ENCODE results near the gene PCSK2.

PCSK2 gene

GRCh38 chr20:17273717-17274116 lies 46.9 kb downstream of the PCSK2 start:
- DNase-seq = no peak

GRCh38 chr20:17276101-17276500 lies 49.3 kb downstream of the PCSK2 start:
- DNase-seq = no peak

- no peak for DNase-seq
These were observed 54.6 kb downstream of the PCSK2 start for GRCh38 chr20:17281478-17281877.

- DNase-seq = no peak
These were observed 55.7 kb downstream of the PCSK2 start for GRCh38 chr20:17282501-17282900.

DNA sequence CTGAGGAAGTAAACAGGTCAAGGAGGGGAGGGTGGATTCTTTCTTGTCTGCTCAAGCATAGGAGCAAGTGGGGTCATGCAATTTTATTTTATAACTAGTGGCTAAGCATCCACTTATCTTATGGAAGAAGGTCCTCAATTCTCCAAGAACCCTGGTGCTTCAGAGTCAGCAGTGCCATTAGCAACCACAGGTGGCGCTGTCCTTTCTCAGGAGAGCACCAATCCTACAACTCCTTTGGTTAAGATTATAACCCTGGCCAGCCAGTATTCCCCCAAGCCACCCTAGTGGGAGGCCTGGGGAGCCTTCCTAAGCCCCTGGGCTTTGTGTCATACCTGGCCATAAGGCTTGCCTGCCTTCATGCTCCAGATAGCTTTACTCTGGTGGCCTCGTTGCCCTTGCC lies 60.7 kb downstream of the PCSK2 start:
- DNase-seq = no peak

DNA sequence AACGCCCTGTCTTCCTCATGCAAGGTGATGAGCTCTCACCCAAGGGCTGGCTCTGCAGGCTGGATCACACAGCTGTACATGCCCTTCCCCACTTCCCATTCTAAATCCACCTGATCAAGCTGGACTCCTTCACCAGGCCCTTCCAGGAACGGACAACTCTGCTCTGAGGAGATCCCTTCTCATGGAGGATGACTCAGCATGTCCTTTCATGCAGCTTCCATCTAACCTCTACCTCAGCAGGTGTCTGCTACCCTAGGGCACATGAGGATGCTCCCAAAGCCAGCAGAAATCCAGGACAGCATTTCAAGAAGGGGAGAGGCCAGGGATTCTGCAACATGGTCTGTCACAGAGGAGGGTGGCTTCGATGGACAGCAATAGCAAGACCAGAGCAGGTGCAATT lies 61.2 kb downstream of the PCSK2 start:
- DNase-seq = no peak

DNA sequence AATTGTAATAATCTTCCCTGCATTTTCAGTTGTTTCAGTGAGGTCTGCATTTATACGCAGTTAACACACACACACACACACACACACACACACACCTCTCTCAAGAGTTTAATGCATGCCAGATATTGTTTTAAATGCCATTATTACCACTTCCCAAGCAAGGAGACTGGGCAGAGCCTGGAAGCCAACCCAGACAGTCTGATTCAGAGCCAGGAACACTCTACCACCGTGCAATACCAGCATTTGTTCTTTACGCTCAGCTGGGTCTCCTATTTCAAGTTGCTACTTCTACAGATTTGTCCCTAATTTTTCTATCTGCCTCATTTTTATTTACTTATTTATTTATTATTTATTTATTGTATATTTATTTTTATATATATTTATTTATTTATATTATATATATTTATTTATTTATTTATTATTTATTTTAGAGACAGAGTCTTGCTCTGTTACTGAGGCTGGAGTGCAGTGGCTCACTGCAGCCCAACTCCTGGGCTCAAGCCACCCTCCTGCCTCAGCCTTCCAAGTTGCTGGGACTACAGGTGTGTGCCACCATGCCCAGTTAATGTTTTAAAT lies 68.4 kb downstream of the PCSK2 start:
- no peak for DNase-seq

DNA sequence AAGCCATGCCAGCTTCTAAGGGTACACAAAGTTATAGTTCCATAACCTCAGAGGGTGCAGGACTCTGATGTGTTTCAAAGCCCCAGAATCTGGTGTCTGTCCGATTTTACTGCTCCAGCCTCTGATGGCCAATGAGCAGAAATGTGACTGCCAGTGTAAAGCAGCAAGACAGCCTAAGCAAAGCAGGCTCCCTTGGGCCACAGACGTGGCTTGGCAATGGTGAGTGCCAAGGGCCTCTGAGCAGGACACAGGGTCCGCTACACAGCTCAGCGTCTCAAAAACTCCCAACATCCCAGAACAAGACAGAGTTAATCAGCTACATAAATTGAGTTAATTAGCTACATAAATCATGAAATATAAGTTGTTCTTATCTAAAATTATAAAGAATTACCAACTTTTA lies 69.2 kb downstream of the PCSK2 start:
- DNase-seq = no peak

DNA sequence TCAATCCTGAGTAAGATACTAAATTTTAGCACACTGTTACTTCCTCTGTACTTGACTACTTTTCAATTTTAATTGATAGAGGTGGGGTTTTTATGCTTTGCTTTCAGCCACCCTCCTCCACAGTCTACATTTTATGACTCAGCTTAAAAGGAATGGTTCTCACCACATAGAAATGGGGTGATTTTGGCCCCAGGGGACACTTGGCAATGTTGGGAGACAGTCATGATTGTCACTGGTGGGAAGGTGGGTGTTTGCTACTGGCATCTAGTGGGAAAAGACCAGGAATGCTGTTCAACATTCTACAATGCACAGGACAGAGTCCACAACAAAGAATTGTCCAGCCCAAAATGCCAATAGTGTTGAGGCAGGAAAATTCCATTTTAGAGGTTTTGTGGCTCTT lies 71.3 kb downstream of the PCSK2 start:
- no peak for DNase-seq

- no peak for DNase-seq
These were observed 71.9 kb downstream of the PCSK2 start for GRCh38 chr20:17298751-17299150.

- no peak for DNase-seq
These were observed 73.3 kb downstream of the PCSK2 start for GRCh38 chr20:17300113-17300512.

DNA sequence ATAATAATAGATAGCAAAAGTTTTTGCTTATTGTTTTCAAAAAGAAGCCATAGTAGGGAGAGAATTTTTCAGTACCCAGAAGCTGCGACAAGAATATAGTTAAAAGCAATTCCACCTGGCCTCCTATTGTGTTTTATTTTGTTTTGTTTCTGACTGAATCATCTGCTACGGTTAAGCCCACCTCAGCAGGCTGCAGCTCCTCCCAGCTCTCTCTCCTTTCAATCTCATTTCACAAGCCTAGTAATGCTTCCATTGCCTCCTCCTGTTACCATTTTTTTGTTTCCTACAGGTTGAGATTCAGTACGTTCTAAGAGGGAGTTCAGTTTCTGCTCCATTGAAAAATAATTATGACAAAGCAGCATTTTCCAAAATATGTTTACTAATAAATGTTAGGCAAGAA lies 77.9 kb downstream of the PCSK2 start:
- no peak for DNase-seq

GRCh38 chr20:17306427-17306826 lies 79.6 kb downstream of the PCSK2 start:
- DNase-seq = no peak

- DNase-seq = no peak
These were observed 87.4 kb downstream of the PCSK2 start for GRCh38 chr20:17314264-17314663.

DNA sequence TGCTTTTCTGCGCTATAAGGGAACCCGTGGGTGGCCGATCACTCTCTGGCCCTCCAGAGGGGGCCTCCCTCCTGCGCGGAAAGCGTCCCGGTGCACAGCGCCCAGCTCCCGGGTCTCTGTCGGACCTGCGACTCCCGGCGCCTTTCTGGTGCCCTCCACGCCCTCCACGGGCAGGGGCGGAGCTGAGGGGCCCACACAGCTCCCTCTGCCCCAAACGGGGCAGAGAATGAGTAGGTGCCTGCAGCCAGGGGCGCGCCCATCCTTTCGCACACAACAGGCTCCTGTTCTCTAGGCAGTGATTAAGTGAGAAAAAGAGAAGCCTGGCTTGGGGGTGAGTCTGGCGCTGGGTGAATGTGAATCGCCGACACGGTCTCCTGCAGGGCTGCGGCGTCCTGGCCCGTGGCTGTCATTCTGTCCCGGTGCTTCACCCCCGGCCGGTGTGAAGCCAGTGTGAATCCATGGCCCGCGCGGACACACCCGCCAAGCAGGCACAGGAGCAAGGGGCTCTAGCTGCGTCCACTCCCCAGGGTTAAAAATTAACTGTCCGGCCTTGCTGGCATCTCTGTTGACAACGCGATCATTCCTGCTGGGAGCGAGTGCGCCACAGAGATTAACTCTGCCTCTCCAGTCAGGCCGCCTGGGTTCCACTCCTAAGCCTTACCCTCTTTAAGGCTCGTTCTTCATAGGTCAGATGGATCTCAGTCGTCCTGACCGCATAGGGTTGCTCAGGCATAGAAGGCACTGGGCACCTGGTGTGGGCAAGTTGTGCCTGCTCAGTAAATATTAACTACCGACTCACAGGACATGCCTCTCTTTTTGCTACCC lies 88.8 kb downstream of the PCSK2 start:
- DNase-seq = no peak

DNA sequence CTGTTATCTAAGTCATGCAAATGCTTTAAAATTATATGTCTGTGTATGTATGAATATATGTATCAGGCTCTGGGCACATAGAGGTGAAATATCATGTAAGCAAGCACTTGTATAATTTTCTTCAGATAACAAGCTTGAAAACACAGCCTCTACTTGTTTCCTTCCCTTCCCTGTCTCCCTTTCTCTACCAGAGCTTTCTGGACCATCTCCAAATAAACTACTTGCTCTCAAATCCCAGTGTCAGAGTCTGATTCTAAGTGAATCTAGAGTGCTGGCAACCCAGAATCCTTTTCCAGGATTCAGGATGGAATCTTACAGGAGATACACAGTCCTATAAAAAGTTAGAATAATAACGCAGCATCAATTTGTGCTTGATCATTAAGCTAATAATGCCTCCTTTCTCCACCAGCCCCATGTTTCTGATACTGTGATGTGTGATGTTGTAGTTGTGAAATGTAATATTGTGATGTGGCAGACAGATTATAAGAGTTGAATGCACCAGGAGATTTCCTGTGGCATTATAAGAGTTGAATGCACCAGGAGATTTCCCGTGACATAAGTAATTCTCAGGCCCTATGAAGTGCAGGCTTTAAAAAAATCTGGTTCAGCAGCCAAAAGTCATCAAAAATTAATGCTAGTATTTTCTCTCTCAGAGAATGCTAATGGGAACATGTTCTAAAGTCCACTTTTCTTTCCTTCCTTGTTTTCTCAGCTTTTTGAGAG lies 89.6 kb downstream of the PCSK2 start:
- DNase-seq = no peak

DNA sequence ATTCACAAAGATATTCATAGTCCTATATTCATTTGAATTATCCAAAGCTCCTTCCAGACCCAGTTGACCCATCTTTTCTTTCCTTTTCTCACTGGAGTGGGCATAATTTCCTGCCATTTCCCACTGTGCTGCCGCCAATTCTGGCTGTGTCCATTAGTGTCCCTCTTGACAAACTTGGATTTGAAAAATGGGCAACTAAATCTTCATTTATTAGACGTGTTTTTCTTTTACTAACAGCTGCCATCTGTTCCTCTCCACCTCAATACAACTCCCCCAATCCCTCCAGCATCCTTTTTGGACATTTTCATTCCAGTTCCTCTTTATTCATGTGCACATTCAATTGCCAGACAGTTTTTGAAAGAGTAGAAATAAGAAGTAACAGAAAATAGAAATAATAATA lies 90.5 kb downstream of the PCSK2 start:
- DNase-seq = no peak

DNA sequence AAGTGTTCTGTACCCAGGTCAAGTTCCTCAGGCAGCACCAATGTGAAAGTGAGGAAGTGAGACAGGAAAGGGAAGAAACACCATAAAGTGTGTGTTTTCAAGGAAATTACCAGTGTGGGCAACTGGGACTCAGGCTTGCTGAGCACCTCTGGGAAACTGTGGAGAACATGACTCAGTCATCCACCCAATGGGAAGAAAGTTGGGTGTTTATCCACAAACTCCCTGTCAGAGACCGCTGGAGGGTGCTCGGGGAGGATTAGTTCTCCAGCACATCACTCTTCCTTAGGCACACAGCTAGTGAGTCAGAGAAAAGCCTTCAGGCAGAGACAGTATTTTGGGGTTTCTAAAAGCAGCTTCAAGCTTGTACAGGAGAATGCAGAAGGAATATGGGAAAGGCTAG lies 93.6 kb downstream of the PCSK2 start:
- DNase-seq = no peak

- DNase-seq = no peak
These were observed 99.3 kb downstream of the PCSK2 start for GRCh38 chr20:17326096-17326495.

DNA sequence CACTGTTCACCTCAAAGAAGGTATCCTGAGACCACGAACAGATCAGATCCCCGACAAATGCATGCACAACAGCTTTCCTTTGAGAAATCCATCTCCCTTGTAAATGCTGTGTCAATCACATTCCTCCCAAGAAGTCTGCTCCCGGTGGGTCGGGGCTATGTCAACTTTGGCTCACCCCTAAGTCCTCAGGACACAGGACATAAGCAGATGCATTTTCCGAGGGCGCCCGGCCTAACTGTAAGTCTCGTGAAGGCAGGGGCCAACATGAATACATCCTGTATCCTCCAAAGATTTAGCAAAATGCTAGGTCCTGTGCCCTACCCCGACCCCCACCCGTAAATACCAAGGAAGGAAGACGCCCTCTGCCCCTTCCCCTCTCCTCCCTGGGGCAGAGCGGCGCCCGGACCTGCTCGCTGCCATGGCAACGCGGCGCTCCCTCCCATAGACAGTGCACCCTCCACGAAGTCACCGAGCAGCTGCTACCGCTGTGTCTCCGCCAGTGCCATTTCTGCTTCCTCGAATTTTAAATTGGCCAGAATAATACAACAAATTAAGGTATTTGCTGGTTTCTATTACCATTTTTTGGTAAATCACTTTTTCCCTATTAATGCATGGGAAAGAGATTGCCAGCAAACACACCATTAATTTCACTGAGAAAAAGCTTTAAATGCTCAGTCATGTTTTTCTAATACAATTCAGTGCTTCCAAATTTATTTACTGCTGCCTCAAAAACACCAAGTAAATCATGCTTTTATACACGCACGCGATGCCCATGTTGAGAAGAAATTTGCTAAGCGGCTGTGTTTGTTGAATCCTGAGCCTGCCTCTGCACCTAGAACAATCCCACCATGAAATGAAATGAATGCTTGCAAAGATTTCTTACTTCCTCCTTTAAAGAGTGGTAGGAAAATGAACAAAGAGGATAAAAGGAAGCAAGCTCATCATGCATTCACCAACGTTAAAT lies 100.6 kb downstream of the PCSK2 start:
- no peak for DNase-seq

DNA sequence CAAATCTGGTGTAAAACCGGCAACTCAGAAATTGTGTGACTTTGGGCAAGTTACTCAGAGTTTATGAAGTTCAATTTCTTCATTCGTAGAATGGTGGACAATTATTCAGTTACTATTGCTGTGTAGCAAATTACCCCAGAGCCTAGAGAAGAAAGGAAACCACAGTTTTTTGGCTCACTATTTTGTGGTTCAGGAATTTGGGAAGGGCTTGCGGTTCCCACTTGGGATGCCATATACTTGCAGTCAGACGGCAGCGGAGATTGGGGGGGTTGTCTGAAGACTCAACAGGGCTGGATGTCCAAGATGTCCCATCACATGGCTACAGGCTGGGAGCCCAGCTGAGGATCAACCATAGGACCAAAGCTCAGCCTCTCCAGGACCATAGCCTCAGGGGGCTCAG lies 108.1 kb downstream of the PCSK2 start:
- no peak for DNase-seq

DNA sequence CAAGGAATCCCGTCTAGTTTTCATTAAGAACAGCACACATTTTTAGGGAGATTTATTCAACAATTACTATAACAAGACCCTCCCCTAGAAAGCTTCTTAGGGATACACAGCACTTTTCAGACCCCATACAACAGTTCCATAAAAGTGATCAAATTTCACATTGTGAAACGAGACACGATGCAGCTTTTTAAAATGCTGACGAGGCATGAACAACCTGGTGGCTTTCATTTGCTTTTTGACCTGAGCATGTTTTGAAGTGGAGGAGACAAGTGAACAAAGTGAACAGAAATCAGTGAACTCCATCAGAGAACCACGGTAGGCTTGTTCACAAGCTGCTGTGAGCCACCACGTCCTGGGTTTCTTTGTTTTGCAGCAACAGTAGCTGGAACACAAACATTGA lies 112.2 kb downstream of the PCSK2 start:
- DNase-seq = no peak

GRCh38 chr20:17343091-17343490 lies 116.3 kb downstream of the PCSK2 start:
- DNase-seq = no peak

All from AML-193 (cell line).